ENCODE results near the gene ADO. TPM values are rescaled to one million over a fixed set of nuclear protein-coding genes. Genes with fewer than 3 reads are reported as not detected.

The ADO gene
- total RNA-seq, 1 donor from 2014 or later: 16.3 TPM

DNA sequence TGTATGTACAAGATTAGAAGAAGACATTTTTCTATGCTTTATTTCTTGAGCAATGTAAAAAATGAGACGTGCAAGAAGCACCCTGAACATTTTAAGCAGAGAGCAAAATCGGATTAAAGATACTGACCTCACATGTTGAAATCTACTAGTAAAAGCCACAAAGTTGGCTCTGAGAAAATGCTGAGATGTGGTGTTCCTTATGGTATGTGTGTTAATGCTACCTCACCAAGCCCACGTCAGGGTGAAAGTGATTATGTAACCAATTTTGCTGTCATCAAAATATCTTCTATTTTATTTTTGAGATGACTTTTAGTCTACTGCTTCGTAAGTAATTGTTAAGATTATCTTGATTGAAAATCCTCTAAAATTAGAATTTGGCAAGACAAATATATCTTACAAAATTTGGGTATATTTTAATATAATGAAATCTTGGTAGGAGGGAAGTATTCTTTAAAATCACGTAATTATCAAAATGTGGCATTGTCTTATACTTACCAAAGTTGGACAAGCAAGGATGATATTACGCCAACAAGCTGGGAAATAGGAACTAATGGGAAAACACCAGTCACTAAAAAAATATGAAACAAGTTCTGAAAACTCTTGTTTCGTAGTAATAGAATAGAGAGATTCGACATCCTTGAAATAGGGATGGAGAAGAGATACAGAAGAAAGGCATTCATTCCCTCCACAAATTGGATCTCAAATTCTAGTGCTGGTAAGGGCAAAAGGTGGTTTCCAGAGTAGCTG is 5.8 kb downstream of the ADO start:
- no peak for DNase-seq (ENCODE audit: low read depth)
- H3K36me3 ChIP-seq (ENCODE audit: control insufficient read depth, insufficient read depth, low read length): no peaks in the 10 kb centered on the region
- TF ChIP-seq, protein P1, sequence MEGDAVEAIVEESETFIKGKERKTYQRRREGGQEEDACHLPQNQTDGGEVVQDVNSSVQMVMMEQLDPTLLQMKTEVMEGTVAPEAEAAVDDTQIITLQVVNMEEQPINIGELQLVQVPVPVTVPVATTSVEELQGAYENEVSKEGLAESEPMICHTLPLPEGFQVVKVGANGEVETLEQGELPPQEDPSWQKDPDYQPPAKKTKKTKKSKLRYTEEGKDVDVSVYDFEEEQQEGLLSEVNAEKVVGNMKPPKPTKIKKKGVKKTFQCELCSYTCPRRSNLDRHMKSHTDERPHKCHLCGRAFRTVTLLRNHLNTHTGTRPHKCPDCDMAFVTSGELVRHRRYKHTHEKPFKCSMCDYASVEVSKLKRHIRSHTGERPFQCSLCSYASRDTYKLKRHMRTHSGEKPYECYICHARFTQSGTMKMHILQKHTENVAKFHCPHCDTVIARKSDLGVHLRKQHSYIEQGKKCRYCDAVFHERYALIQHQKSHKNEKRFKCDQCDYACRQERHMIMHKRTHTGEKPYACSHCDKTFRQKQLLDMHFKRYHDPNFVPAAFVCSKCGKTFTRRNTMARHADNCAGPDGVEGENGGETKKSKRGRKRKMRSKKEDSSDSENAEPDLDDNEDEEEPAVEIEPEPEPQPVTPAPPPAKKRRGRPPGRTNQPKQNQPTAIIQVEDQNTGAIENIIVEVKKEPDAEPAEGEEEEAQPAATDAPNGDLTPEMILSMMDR (IDR thresholded peaks at IDR 0.05; ENCODE audit: insufficient read depth, low read length, severe bottlenecking): no peak
- H3K27me3 ChIP-seq (ENCODE audit: control insufficient read depth, insufficient read depth, low read length): peaks cover 6% of the 10 kb centered on the region
- FAIRE-seq: no peak
- no peak overlapping the region for H3K4me3 ChIP-seq (ENCODE audit: low read depth, low read length)

DNA sequence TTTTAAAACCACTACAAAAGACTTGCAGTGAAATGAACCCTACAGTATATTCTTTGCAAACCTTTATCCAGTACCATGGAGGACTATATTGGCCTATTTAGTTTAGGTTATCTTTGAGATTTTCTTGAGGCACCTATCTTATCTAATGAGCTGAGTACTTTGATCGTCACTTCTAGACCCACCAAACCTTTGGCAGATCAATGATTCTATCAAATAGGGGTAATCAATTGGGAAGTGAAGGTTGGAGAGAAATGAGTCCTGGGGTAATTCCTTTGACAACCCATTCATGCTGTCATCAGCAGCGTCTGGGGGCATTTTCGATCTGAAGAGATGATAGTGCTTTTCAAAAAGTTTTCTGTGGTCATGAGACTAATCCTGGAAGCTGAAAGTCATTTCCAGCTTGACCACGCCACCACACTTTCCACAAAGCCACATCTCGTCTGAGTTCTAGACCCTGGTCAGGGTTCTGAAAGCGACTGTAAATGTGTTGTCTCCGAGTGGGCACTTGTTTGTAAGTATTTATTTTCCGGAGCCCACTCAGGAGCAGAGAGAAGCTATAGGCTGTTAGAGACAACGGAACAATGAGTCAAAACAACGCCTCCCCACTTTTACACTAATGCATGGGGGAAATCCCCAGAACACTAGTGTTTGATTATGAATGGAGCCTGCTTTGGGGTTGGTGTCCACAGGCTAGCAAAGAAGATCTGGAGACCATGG is 6.8 kb downstream of the ADO start:
- Histone ChIP-seq H3K27me3 (ENCODE audit: control insufficient read depth, insufficient read depth, low read length) (peaks cover 8% of the 10 kb centered on the region), H3K4me3 (ENCODE audit: low read depth, low read length) (no peak overlapping the region), H3K36me3 (ENCODE audit: control insufficient read depth, insufficient read depth, low read length) (no peaks in the 10 kb centered on the region)
- TF ChIP-seq, protein P1 (IDR thresholded peaks at IDR 0.05; ENCODE audit: insufficient read depth, low read length, severe bottlenecking): no peak
- FAIRE-seq: no peak
- no peak for DNase-seq (ENCODE audit: low read depth)

DNA sequence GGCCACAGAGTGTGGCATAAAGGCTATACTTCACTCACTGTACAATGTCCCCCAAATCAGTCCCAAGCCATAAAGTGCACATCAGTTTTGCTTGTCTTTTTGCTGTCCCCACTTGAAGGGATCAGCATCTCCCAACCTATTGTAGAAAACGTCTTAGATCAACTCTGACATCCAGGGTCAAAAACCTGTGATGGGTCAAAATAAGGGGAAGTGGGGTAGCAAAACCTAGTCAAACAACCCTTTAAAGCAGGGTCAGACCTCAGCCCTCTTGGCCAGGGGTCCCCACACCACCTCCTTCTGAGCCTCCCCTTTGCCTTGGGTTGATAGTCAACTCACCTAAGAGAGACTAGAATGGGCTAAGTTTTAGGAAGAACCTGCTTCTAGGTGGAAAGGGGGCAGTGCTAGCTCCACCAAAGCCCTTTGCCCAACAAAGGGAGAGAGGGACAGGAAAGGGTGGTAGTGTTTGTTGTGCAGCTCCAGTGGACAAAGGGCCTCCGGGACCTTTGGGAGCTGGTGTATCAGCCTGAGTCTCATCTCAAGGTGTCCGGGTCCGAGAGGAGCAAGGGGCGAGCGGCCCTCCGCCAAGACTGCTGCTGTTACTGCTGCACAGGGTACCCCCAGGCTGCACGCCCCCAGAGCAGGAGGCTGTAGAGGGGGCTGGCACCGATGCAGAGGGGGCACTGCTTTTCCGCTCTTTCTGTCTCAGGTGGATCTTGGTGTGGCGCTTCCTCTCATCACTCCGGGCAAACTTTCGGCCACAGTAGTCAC is 8.3 kb downstream of the ADO start:
- FAIRE-seq: no peak
- no peak for DNase-seq (ENCODE audit: low read depth)
- TF ChIP-seq, protein P1 (IDR thresholded peaks at IDR 0.05; ENCODE audit: insufficient read depth, low read length, severe bottlenecking): no peak
- Histone ChIP-seq H3K27me3 (ENCODE audit: control insufficient read depth, insufficient read depth, low read length) (peaks cover 8% of the 10 kb centered on the region), H3K36me3 (ENCODE audit: control insufficient read depth, insufficient read depth, low read length) (no peaks in the 10 kb centered on the region), H3K4me3 (ENCODE audit: low read depth, low read length) (no peak overlapping the region)

DNA sequence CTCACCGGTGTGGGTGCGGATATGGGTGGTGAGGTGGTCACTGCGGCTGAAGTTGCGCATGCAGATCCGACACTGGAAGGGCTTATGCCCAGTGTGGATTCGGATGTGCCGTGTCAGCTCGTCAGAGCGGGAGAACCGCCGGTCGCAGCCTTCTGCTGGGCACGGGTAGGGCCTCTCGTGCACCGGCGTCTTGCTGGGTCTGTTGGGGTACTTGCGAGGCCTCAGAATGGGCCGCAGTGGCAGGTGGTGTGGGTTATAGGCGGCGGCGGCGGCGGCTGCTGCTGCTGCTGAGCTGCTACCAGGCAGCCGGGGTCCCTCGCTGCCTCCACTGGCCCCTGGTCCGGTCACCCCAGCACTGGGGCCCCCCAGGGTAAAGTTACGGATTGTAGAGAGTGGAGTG is 8.9 kb downstream of the ADO start:
- TF ChIP-seq, protein P1 (IDR thresholded peaks at IDR 0.05; ENCODE audit: insufficient read depth, low read length, severe bottlenecking): no peak
- no peaks in the 10 kb centered on the region for H3K36me3 ChIP-seq (ENCODE audit: control insufficient read depth, insufficient read depth, low read length)
- DNase-seq (ENCODE audit: low read depth) (no peak), FAIRE-seq (no peak)
- H3K4me3 ChIP-seq (ENCODE audit: low read depth, low read length): no peak overlapping the region
- H3K27me3 ChIP-seq (ENCODE audit: control insufficient read depth, insufficient read depth, low read length): peaks cover 8% of the 10 kb centered on the region

DNA sequence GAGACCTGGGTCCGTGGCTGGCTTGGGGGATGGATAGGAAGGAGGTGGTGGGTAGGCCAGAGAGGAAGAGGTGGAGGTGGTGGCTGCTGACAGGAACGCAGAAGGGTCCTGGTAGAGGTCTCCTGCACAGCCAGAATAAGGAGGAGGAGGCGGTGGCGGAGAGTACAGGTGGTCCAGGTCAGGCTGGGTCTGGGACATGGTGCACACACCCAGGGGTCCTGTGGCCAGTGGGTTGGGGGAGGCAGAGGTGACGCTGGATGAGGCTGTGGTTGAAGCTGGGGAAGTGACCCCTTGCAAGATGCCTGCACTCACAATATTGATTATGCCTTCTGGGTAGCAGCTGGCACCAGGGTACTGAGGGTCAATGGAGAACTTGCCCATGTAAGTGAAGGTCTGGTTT is 9.5 kb downstream of the ADO start:
- Histone ChIP-seq H3K4me3 (ENCODE audit: low read depth, low read length) (no peak overlapping the region), H3K36me3 (ENCODE audit: control insufficient read depth, insufficient read depth, low read length) (no peaks in the 10 kb centered on the region), H3K27me3 (ENCODE audit: control insufficient read depth, insufficient read depth, low read length) (peaks cover 10% of the 10 kb centered on the region)
- TF ChIP-seq, protein P1 (IDR thresholded peaks at IDR 0.05; ENCODE audit: insufficient read depth, low read length, severe bottlenecking): no peak
- FAIRE-seq: no peak
- no peak for DNase-seq (ENCODE audit: low read depth)
